COLO829 (cell line): ENCODE measurements around the gene OGDH.

Experiments used
- DNase-seq: peaks from one replicate; pipeline ENCODE4 v3.0.0; 2012; ENCODE audit warnings: low spot score

The OGDH gene

GRCh38 chr7:44738051-44738723 lies 131.8 kb downstream of the OGDH start:
- DNase-seq: no peak

- no peak for DNase-seq
These were observed 132.6 kb downstream of the OGDH start for GRCh38 chr7:44738876-44739665.

GRCh38 chr7:44740055-44740454 lies 133.6 kb downstream of the OGDH start:
- DNase-seq: no peak

GRCh38 chr7:44743750-44744149 lies 137.3 kb downstream of the OGDH start:
- peak; percentile 66 for DNase-seq

- DNase-seq: peak; percentile 98
These were observed 141.9 kb downstream of the OGDH start, which contains the start of gene ZMIZ2 for GRCh38 chr7:44748045-44748947. Gene ZMIZ2, plus strand, starts transcription at chr7:44748847. Its CDS starts 7,403 bp downstream, at chr7:44756250.

- DNase-seq: no peak
These were observed 142.7 kb downstream of the OGDH start for GRCh38 chr7:44748948-44749731.

- DNase-seq: no peak
These were observed 143.6 kb downstream of the OGDH start for GRCh38 chr7:44749992-44750391.

GRCh38 chr7:44750424-44750823 lies 144.0 kb downstream of the OGDH start:
- DNase-seq: no peak

GRCh38 chr7:44750921-44751571 lies 144.6 kb downstream of the OGDH start:
- DNase-seq: no peak

- no peak for DNase-seq
These were observed 146.4 kb downstream of the OGDH start for GRCh38 chr7:44752822-44753221.

GRCh38 chr7:44754802-44755697 lies 148.6 kb downstream of the OGDH start:
- DNase-seq: no peak

- DNase-seq: no peak
These were observed 149.5 kb downstream of the OGDH start for GRCh38 chr7:44755698-44756627.

GRCh38 chr7:44756904-44757303 lies 150.5 kb downstream of the OGDH start:
- no peak for DNase-seq

GRCh38 chr7:44757311-44757710 lies 150.9 kb downstream of the OGDH start:
- no peak for DNase-seq

- DNase-seq: no peak
These were observed 151.3 kb downstream of the OGDH start for GRCh38 chr7:44757739-44758138.
